KOPT-K1 (cell line): Measurements from ENCODE around the gene NXN.
"Not testable (repeated sequence)": the region's sequence is repeated elsewhere in the genome, so short reads cannot be mapped to it uniquely, and the experiment has no call there.

ENCODE experiments used
- H3K27ac ChIP-seq: fragments of 200-600 bp; sonication (generic); 2 replicates; pipeline ENCODE4 v1.5.1; 2016; ENCODE audit warnings: antibody characterized with exemption, mild to moderate bottlenecking, low read depth, low read length; ENCODE audit not compliant: poor library complexity, severe bottlenecking
- H3K36me3 ChIP-seq: fragments of 200-600 bp; sonication (generic); 2 replicates; pipeline ENCODE4 v1.5.1; 2017; ENCODE audit warnings: antibody characterized with exemption, mild to moderate bottlenecking, low read length, moderate library complexity; ENCODE audit not compliant: insufficient read depth
- H3K9me3 ChIP-seq: fragments of 200-600 bp; sonication (generic); 2 replicates; pipeline ENCODE4 v1.5.1; 2017; ENCODE audit warnings: antibody characterized with exemption, low read length, mild to moderate bottlenecking; ENCODE audit not compliant: insufficient read depth, poor library complexity, severe bottlenecking

Gene NXN

GRCh38 chr17:930258-930657 lies 49.3 kb downstream of the NXN start:
- H3K36me3 ChIP-seq, result no peaks in the 10 kb centered on the region
- H3K9me3 ChIP-seq, result no peaks in the 10 kb centered on the region
- no peak overlapping the region for H3K27ac ChIP-seq

DNA sequence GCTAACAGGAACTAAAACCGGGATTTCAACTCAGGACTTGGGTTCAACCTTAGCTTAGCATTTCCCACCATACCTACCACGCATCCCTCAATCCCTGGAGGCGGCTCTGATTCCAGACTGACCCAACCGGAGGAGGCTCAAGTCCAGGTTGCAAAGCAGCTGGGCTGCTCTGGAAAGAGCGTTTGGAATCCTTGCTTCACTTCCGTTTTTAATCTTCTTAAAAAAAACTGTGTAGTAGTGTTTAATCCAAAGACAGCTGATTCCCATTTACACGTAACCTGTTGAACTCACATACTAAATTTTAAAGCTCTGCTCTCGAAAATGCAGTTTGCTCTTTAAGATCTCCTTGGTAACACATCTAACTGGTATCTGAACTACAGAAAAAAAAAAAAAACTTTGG lies 50.0 kb downstream of the NXN start:
- no peaks in the 10 kb centered on the region for H3K36me3 ChIP-seq
- no peak overlapping the region for H3K27ac ChIP-seq
- no peaks in the 10 kb centered on the region for H3K9me3 ChIP-seq

DNA sequence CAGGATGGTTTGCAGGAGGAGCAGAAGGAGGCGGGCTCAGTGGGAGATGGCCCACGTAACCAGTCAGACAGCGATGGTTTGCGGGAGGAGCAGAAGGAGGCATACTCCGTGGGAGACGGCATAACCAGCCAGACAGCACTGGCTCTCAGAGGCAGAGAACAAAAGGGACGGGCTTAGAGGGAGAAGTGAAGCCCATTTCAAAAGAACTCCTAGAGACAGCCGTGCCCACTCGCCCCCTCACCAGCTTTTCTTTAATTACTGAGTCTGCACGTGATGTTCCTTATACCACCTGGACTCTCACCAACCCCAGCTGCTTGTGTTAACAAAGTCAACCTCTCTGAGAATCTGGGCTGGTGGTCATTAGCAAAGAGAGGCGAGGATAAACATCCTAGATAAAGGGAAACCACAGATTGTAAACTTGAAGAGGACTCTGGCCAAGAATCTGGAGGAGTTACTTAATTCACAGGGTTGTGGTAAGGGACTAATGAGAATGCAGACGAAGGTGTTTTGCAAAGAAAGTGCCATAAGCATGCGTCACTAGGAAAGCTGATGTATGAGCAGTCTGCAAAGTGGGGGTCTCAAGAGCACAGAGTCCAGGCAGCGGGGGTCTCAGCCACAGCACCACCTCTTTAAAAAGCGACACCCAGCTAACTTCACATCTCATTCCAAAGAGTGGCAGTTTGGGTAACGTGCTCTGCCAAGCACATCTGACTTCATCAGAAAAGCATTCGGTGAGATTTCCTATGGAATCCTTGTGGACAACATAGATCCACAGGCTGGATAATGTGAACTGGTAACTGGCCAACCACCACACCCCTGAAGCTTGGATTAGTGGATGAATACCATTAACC lies 51.7 kb downstream of the NXN start:
- Histone ChIP-seq H3K36me3 (no peaks in the 10 kb centered on the region), H3K27ac (no peak overlapping the region), H3K9me3 (no peaks in the 10 kb centered on the region)

DNA sequence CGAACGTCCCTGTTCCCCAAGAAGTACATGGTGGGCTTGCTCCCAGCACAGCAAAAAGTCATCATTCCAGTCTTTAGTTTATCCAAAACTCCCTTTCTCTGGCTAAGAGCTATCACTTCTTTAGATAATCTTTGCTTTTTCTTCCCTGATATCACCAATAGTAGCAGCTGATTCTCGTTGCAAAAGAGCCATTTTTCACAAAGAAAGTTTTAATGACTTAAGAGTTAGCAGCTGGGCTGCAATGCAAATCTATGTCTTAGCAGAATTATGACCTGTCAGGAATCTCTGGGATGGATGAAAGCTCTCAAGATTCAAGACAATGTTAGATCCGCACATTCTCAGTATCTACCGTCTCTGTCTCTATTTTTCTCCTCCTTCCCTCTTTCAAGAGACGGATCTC lies 53.8 kb downstream of the NXN start:
- no peak overlapping the region for H3K27ac ChIP-seq
- no peaks in the 10 kb centered on the region for H3K36me3 ChIP-seq

GRCh38 chr17:924711-925475 lies 54.7 kb downstream of the NXN start:
- no peaks in the 10 kb centered on the region for H3K9me3 ChIP-seq

More for the DNA sequence above, 53.8 kb downstream of the NXN start:
- no peaks in the 10 kb centered on the region for H3K9me3 ChIP-seq

GRCh38 chr17:924306-924705 lies 55.3 kb downstream of the NXN start:
- not testable (repeated sequence) for H3K27ac ChIP-seq, H3K9me3 ChIP-seq, H3K36me3 ChIP-seq

More at GRCh38 chr17:924711-925475, 54.7 kb downstream of the NXN start:
- H3K36me3 ChIP-seq, result no peaks in the 10 kb centered on the region
- H3K27ac ChIP-seq, result no peak overlapping the region

GRCh38 chr17:923633-924032 lies 55.9 kb downstream of the NXN start:
- H3K36me3 ChIP-seq, result no peaks in the 10 kb centered on the region
- H3K9me3 ChIP-seq, result no peaks in the 10 kb centered on the region
- H3K27ac ChIP-seq, result no peak overlapping the region

GRCh38 chr17:921161-921560 lies 58.4 kb downstream of the NXN start:
- H3K9me3 ChIP-seq, result no peaks in the 10 kb centered on the region
- no peak overlapping the region for H3K27ac ChIP-seq
- no peaks in the 10 kb centered on the region for H3K36me3 ChIP-seq

GRCh38 chr17:920190-920589 lies 59.4 kb downstream of the NXN start:
- Histone ChIP-seq H3K27ac (no peak overlapping the region), H3K9me3 (no peaks in the 10 kb centered on the region), H3K36me3 (no peaks in the 10 kb centered on the region)

GRCh38 chr17:917941-918740 lies 61.4 kb downstream of the NXN start:
- Histone ChIP-seq H3K9me3 (no peaks in the 10 kb centered on the region), H3K36me3 (no peaks in the 10 kb centered on the region), H3K27ac (no peak overlapping the region)

DNA sequence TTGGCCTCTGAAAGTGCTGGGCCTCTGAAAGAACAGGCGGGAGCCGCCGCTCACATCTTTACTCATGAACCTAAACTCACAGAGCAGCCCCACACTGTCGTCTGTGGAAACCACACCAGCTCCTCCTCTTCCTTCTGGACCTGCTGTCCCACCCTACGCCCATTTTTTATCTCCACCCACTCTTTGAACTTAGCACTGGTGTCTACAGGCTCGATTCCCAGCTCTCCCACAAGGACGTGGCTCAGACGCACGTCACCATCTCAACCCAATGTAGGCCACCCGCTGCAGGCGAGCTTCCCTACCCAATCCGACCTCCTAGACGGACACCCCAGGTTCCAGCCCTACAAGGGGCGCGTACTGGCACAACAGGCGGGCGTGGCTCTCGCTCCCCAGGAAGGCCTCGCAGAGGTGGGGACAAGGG lies 62.2 kb downstream of the NXN start:
- H3K36me3 ChIP-seq, result no peaks in the 10 kb centered on the region
- H3K9me3 ChIP-seq, result no peaks in the 10 kb centered on the region
- H3K27ac ChIP-seq, result no peak overlapping the region

GRCh38 chr17:916315-916714 lies 63.3 kb downstream of the NXN start:
- Histone ChIP-seq H3K36me3 (no peaks in the 10 kb centered on the region), H3K27ac (no peak overlapping the region), H3K9me3 (no peaks in the 10 kb centered on the region)

- Histone ChIP-seq H3K9me3 (no peaks in the 10 kb centered on the region), H3K36me3 (no peaks in the 10 kb centered on the region), H3K27ac (no peak overlapping the region)
Measured at GRCh38 chr17:915538-916201, 63.9 kb downstream of the NXN start.

GRCh38 chr17:914561-914960 lies 65.0 kb downstream of the NXN start:
- Histone ChIP-seq H3K9me3 (no peaks in the 10 kb centered on the region), H3K36me3 (no peaks in the 10 kb centered on the region), H3K27ac (no peak overlapping the region)

DNA sequence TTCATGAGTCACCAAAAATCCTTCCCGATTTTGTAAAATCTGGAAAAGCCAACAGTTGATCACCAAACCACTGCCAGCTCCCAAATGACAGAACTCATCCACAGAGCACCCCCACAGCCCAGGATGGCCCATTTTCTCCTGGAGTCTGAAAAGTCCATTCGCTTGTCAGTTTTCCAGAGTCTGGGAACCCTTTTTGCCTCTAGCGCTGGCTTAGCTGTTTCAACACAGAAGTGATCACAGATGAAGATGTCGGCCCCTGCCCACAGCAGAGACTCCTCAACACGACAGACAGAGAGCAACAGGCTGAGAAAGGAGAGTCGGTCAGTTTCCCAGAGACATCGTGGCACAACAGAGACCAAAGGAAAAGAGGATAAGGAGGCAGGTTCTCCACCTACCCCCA lies 66.4 kb downstream of the NXN start:
- H3K27ac ChIP-seq, result no peak overlapping the region
- no peaks in the 10 kb centered on the region for H3K9me3 ChIP-seq
- H3K36me3 ChIP-seq, result no peaks in the 10 kb centered on the region
